IPS-18c (cell line): ENCODE results near the gene FRRS1.

ENCODE experiments used
- H3K4me3 ChIP-seq: 2 replicates; pipeline ENCODE4 v1.7.0; 2013; ENCODE audit warnings: low read depth, mild to moderate bottlenecking, low read length, moderate library complexity; ENCODE audit not compliant: insufficient read depth
- H3K9me3 ChIP-seq: one replicate; pipeline ENCODE4 v1.6.1; 2013; ENCODE audit warnings: mild to moderate bottlenecking, low read length, moderate library complexity; ENCODE audit not compliant: control insufficient read depth, insufficient read depth

Gene FRRS1

DNA sequence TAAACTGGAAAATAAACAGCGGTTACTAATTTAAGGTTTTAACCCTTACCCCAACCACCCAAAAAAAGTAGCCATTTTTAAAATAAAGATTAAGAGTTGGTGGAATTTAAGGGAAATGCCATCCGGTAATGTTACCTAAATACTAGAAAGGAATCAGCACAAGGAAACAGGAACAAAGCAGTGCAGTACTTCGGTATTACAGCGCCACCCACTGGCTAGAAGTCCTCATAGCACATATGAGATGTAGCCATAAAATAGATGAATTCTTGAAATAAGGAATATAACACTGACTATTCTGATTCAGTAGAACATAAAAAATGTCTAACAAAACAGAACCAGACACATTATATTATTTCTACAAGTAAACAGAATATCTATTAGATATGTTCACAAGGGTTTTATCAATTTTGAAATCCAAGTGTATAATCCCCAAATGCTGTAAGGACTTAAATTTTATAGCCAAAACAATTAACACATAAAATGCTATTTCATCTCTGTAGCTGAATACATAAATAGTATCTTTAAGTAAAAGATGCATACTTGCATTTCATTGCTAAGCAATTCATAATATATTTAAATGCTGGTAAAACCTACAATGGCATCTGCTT, 58.8 kb downstream of the FRRS1 start:
- H3K4me3 ChIP-seq: no peak overlapping the region

GRCh38 chr1:99705385-99705784, 61.0 kb downstream of the FRRS1 start:
- Histone ChIP-seq H3K4me3 (no peak overlapping the region), H3K9me3 (no peaks in the 10 kb centered on the region)

More for the DNA sequence above, 58.8 kb downstream of the FRRS1 start:
- H3K9me3 ChIP-seq: no peaks in the 10 kb centered on the region

- H3K9me3 ChIP-seq: no peaks in the 10 kb centered on the region
- H3K4me3 ChIP-seq: no peak overlapping the region
These were observed 62.0 kb downstream of the FRRS1 start for GRCh38 chr1:99704356-99704816.

GRCh38 chr1:99702221-99702620, 64.2 kb downstream of the FRRS1 start:
- Histone ChIP-seq H3K4me3 (no peak overlapping the region), H3K9me3 (no peaks in the 10 kb centered on the region)

GRCh38 chr1:99700020-99700419, 66.4 kb downstream of the FRRS1 start:
- H3K9me3 ChIP-seq: no peaks in the 10 kb centered on the region
- H3K4me3 ChIP-seq: no peak overlapping the region

GRCh38 chr1:99697580-99697979, 68.9 kb downstream of the FRRS1 start:
- Histone ChIP-seq H3K9me3 (no peaks in the 10 kb centered on the region), H3K4me3 (no peak overlapping the region)

- Histone ChIP-seq H3K4me3 (no peak overlapping the region), H3K9me3 (no peaks in the 10 kb centered on the region)
These were observed 69.8 kb downstream of the FRRS1 start for GRCh38 chr1:99696616-99697015.

- Histone ChIP-seq H3K4me3 (no peak overlapping the region), H3K9me3 (no peaks in the 10 kb centered on the region)
These were observed 75.3 kb downstream of the FRRS1 start for GRCh38 chr1:99691175-99691574.

- H3K4me3 ChIP-seq: no peak overlapping the region
These were observed 80.8 kb downstream of the FRRS1 start for GRCh38 chr1:99685516-99686180.

GRCh38 chr1:99682291-99682751, 84.1 kb downstream of the FRRS1 start:
- Histone ChIP-seq H3K4me3 (no peak overlapping the region), H3K9me3 (no peaks in the 10 kb centered on the region)

More at GRCh38 chr1:99685516-99686180, 80.8 kb downstream of the FRRS1 start:
- H3K9me3 ChIP-seq: no peaks in the 10 kb centered on the region

GRCh38 chr1:99681583-99681982, 84.9 kb downstream of the FRRS1 start:
- no peak overlapping the region for H3K4me3 ChIP-seq

GRCh38 chr1:99680270-99680669, 86.2 kb downstream of the FRRS1 start:
- Histone ChIP-seq H3K9me3 (no peaks in the 10 kb centered on the region), H3K4me3 (no peak overlapping the region)

More at GRCh38 chr1:99681583-99681982, 84.9 kb downstream of the FRRS1 start:
- H3K9me3 ChIP-seq: no peaks in the 10 kb centered on the region

GRCh38 chr1:99677416-99677815, 89.0 kb downstream of the FRRS1 start:
- Histone ChIP-seq H3K9me3 (no peaks in the 10 kb centered on the region), H3K4me3 (no peak overlapping the region)

DNA sequence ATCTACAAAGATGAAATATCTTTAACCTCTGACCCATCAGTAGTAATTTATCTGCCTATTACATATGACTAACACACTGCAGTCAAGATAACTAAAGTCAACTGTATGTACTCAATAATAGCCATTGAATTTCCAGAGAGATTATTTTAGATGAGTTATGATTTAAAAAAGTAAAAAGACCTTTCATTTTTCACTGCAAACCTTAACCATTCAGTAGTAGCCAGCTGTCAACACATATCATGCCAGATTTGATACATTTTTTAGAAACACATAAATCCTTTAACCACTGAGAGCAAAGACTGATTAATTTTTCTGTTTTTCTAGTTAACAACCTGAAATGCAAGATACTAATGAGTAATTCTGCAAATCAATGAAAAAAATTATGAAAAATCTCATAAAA, 89.6 kb downstream of the FRRS1 start:
- no peak overlapping the region for H3K4me3 ChIP-seq
- no peaks in the 10 kb centered on the region for H3K9me3 ChIP-seq

DNA sequence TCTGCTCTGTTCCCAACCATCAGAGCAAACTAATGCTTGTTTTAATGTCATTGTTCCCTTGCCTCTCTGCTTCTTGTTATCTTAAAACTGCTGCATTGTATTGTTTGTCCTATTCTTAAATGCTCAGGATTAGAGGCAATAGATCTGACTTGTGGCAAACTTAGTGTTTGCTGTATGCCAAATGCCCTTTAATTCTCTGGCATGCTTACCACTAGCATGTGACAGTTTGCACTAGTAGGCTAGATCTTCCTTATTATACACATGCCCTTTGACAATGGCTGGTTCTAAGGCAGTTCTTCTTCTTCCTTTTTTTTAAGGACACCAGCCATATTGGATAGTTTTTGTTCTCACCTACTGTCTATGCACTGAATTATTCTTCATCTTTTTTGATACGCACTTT, 90.4 kb downstream of the FRRS1 start:
- no peak overlapping the region for H3K4me3 ChIP-seq
- H3K9me3 ChIP-seq: no peaks in the 10 kb centered on the region

DNA sequence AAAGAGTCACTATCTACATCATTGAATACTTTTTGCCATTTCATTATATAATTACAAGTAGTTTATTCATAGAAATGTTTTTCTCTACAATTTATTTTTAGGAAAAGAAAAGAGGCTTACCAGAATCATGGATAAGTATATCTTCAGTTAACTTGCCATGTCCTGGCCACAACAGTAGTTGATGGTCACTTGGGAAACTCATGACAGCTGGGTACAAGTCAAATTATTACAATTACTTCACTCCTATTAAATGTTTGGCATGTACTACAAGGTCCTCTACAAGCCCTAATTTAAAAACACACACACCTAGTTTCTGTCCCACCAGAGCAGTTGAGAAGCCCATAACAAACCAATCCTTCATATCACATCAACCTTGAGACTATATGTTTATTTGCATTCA, 91.1 kb downstream of the FRRS1 start:
- no peaks in the 10 kb centered on the region for H3K9me3 ChIP-seq
- H3K4me3 ChIP-seq: no peak overlapping the region

DNA sequence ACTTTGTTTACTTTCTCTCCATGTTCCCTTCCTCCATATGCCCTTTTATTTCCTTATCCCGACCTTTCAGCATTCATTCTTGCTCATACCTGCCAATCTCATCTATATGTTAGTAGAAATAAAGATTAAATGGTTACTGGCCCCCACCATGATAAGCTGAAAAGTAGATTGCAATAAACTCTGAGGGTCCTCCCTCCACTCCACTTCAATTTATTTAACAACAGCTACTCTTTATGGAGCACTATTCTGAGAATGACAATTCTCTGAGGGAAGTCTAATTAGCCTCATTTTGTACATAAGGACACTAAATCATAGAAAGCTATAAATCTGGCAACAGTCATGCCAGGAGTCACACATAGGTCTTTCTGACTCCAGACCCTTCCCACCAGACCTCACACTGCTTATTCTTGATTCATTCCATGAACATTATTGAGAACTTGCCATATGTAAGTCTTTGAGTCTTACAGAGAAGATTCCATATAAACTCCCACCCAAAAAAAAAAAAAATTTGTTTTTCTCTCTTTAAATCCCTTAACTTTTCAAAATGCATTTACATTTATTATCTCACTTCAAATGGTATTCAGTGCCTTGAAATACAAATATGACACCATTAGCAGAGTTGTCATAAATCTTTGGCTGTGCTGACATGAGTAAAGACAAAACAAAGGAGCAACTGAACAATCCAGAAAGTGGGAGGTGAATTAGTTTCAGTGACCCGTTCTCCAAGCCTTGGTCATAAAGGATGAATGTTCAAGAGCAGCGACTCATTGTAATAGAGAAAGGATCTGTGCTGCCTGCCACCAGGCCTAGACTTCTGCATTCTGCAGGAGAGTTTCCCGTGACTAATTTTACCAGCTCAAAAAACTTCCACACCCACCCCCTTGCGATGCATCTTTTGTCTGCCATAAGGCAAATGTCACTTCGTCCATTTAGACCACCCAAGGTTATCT, 92.0 kb downstream of the FRRS1 start:
- no peak overlapping the region for H3K4me3 ChIP-seq
- H3K9me3 ChIP-seq: no peaks in the 10 kb centered on the region

- H3K4me3 ChIP-seq: no peak overlapping the region
- no peaks in the 10 kb centered on the region for H3K9me3 ChIP-seq
These were observed 93.1 kb downstream of the FRRS1 start for GRCh38 chr1:99673315-99673714.
